GM23338 (cell line): ENCODE measurements around the gene PREB. TPM values are rescaled to one million over a fixed set of nuclear protein-coding genes. Genes with fewer than 3 reads are reported as not detected.

ENCODE experiments used
- ATAC-seq: fragments of 200-7000 bp; cut with Tn5 transposase; 3 replicates; pipeline ENCODE4 v1.9.1; 2020
- DNase-seq: peaks from one replicate; pipeline ENCODE4 v3.0.0-alpha.2; 2015; ENCODE audit warnings: low spot score
- H2AFZ ChIP-seq: fragments of 200-600 bp; sonication (generic); 2 replicates; pipeline ENCODE4 v1.8.0; 2016; ENCODE audit warnings: antibody characterized with exemption, mild to moderate bottlenecking, moderate library complexity
- H3F3A ChIP-seq: fragments of 200-600 bp; sonication (generic); replicated peaks from 2 replicates; pipeline ENCODE4 v1.8.0; 2017; ENCODE audit warnings: antibody characterized with exemption, mixed run types, low read depth
- H3K27ac ChIP-seq: fragments of 200-600 bp; sonication (generic); 2 replicates; pipeline ENCODE4 v1.6.1; 2016; ENCODE audit warnings: low read depth
- H3K27me3 ChIP-seq: fragments of 200-600 bp; sonication (generic); 2 replicates; pipeline ENCODE4 v1.8.0; 2016; ENCODE audit warnings: mild to moderate bottlenecking, mixed run types, moderate library complexity; ENCODE audit not compliant: insufficient read depth
- H3K36me3 ChIP-seq: fragments of 200-600 bp; sonication (generic); 2 replicates; pipeline ENCODE4 v1.8.0; 2016; ENCODE audit warnings: mild to moderate bottlenecking; ENCODE audit not compliant: insufficient read depth
- H3K4me1 ChIP-seq: fragments of 200-600 bp; sonication (generic); 2 replicates; pipeline ENCODE4 v1.8.0; 2016; ENCODE audit warnings: mild to moderate bottlenecking, moderate library complexity; ENCODE audit not compliant: insufficient read depth
- H3K4me2 ChIP-seq: fragments of 200-600 bp; sonication (generic); 2 replicates; pipeline ENCODE4 v1.7.1; 2017; ENCODE audit warnings: mixed run types
- H3K4me3 ChIP-seq: fragments of 200-600 bp; sonication (generic); 2 replicates; pipeline ENCODE4 v1.6.1; 2016; ENCODE audit warnings: mixed run types
- H3K79me2 ChIP-seq: fragments of 200-600 bp; sonication (generic); replicated peaks from 2 replicates; pipeline ENCODE4 v1.8.0; 2017; ENCODE audit warnings: mild to moderate bottlenecking; ENCODE audit not compliant: insufficient read depth
- H3K9me2 ChIP-seq: fragments of 200-600 bp; sonication (generic); 2 replicates; pipeline ENCODE4 v1.8.0; 2017; ENCODE audit not compliant: insufficient read depth
- H4K20me1 ChIP-seq: fragments of 200-600 bp; sonication (generic); replicated peaks from 2 replicates; pipeline ENCODE4 v1.8.0; 2017; ENCODE audit warnings: mild to moderate bottlenecking; ENCODE audit not compliant: insufficient read depth
- H3K27ac Mint-ChIP-seq: 2 replicates; pipeline ENCODE4 v1.8.0; 2020; ENCODE audit warnings: inconsistent platforms, mild to moderate bottlenecking, moderate library complexity, mixed read lengths
- H3K27me3 Mint-ChIP-seq: 3 replicates; pipeline ENCODE4 v1.8.0; 2022; ENCODE audit warnings: low read depth, mild to moderate bottlenecking, moderate library complexity, mixed read lengths, inconsistent platforms; ENCODE audit not compliant: insufficient read depth, poor library complexity
- H3K36me3 Mint-ChIP-seq: 3 replicates; pipeline ENCODE4 v1.8.0; 2021; ENCODE audit warnings: low read depth, mild to moderate bottlenecking, inconsistent platforms, moderate library complexity, mixed read lengths
- H3K4me1 Mint-ChIP-seq: 3 replicates; pipeline ENCODE4 v1.8.0; 2020; ENCODE audit warnings: mild to moderate bottlenecking, inconsistent platforms, mixed read lengths
- H3K4me3 Mint-ChIP-seq: 3 replicates; pipeline ENCODE4 v1.8.0; 2021; ENCODE audit warnings: moderate library complexity, mild to moderate bottlenecking, inconsistent platforms, mixed read lengths
- H3K9me3 Mint-ChIP-seq: 3 replicates; pipeline ENCODE4 v1.8.0; 2020; ENCODE audit warnings: moderate library complexity, mild to moderate bottlenecking, inconsistent platforms, mixed read lengths
- CREB1 ChIP-seq: fragments of 250-450 bp; sonication (Bioruptor Pico); IDR thresholded peaks from 2 replicates; pipeline ENCODE4 v1.5.0; 2020; ENCODE audit warnings: low read depth, mild to moderate bottlenecking, moderate library complexity
- ETS1 ChIP-seq: IDR thresholded peaks from 2 replicates; pipeline ENCODE4 v1.6.1; 2016; ENCODE audit warnings: antibody characterized with exemption
- EZH2 ChIP-seq: fragments of 200-600 bp; sonication (generic); IDR thresholded peaks from one replicate; pipeline ENCODE4 v1.8.0; 2017; ENCODE audit warnings: antibody characterized with exemption, mild to moderate bottlenecking, low read depth; ENCODE audit not compliant: unreplicated experiment
- EZH2phosphoT487 ChIP-seq: fragments of 200-600 bp; sonication (generic); IDR thresholded peaks from one replicate; pipeline ENCODE4 v1.8.1; 2018; ENCODE audit warnings: antibody characterized with exemption; ENCODE audit not compliant: unreplicated experiment
- JUNB ChIP-seq: IDR thresholded peaks from one replicate; pipeline ENCODE4 v1.6.1; 2016; ENCODE audit warnings: antibody characterized with exemption; ENCODE audit not compliant: unreplicated experiment
- NANOG ChIP-seq: IDR thresholded peaks from 2 replicates; pipeline ENCODE4 v1.6.1; 2016; ENCODE audit warnings: antibody characterized with exemption, borderline replicate concordance
- POLR2AphosphoS5 ChIP-seq: IDR thresholded peaks from 2 replicates; pipeline ENCODE4 v1.6.1; 2016; ENCODE audit warnings: antibody characterized with exemption, low read depth
- STAT1 ChIP-seq: IDR thresholded peaks from one replicate; pipeline ENCODE4 v1.6.1; 2016; ENCODE audit warnings: antibody characterized with exemption; ENCODE audit not compliant: unreplicated experiment
- ZNF114 ChIP-seq: fragments of 250-450 bp; sonication (Bioruptor Pico); IDR thresholded peaks from 2 replicates; pipeline ENCODE4 v1.5.0; 2020; ENCODE audit warnings: mild to moderate bottlenecking, moderate library complexity
- ZNF331 ChIP-seq: fragments of 250-450 bp; sonication (Bioruptor Pico); IDR thresholded peaks from 2 replicates; pipeline ENCODE4 v1.5.0; 2020; ENCODE audit warnings: low read depth, mild to moderate bottlenecking, moderate library complexity
- ZNF462 ChIP-seq: fragments of 250-450 bp; sonication (Bioruptor Pico); IDR thresholded peaks from 2 replicates; pipeline ENCODE4 v1.5.0; 2020; ENCODE audit warnings: mild to moderate bottlenecking, moderate library complexity
- polyA plus RNA-seq: library from polyadenylated mRNA; unstranded; fragments of >200 nt; fragmentation: Nextera tagmentation; extraction: Ambion mirVana; gene quantifications from 2 replicates; pipeline ENCODE4 v1.2.1, GENCODE V29; 2016
- total RNA-seq: library from RNA; depleted of rRNA; stranded (reverse); fragments of >200 nt; shearing (Covaris generic); gene quantifications from 2 replicates; pipeline ENCODE4 v1.2.3, GENCODE V29; 2014
- TF ChIP-seq, protein P1 (sequence below): IDR thresholded peaks from one replicate; pipeline ENCODE4 v1.6.1; 2018; ENCODE audit warnings: antibody characterized with exemption; ENCODE audit not compliant: unreplicated experiment
- TF ChIP-seq, protein P2 (sequence below), 2 experiments: fragments of 200-600 bp in 1 of 2; sonication (generic) in 1 of 2; conservative IDR thresholded peaks; 2 replicates each; pipeline versions ENCODE4 v1.5.1 to v1.6.1; 2016 to 2017; ENCODE audit warnings: antibody characterized with exemption in 2 of 2, low read depth in 2 of 2, mild to moderate bottlenecking in 2 of 2, moderate library complexity in 1 of 2

The PREB gene
- total and polyA plus RNA-seq, 2 experiments from 2014 or later, result 41.2 to 79.7 TPM

GRCh38 chr2:27089111-27089954 is 45.1 kb downstream of the PREB start:
- ATAC-seq (no peak), DNase-seq (no peak)
- H3K27ac ChIP-seq, result no peak overlapping the region
- H3K9me2 ChIP-seq, result no peaks in the 10 kb centered on the region
- peaks cover 16% of the 10 kb centered on the region for H3K27me3 ChIP-seq
- no peaks in the 10 kb centered on the region for H3K79me2 ChIP-seq
- Mint-ChIP-seq H3K9me3 (no peaks in the 10 kb centered on the region), H3K4me1 (peaks cover 16% of the 10 kb centered on the region), H3K4me3 (no peak overlapping the region), H3K27ac (no peak overlapping the region), H3K27me3 (peaks cover 21% of the 10 kb centered on the region), H3K36me3 (no peaks in the 10 kb centered on the region)
- no peak overlapping the region for H3K4me2 ChIP-seq
- no peak overlapping the region for H3K4me3 ChIP-seq
- H3K36me3 ChIP-seq, result no peaks in the 10 kb centered on the region
- no peaks in the 10 kb centered on the region; the same call in 1 of the 2 replicates for H4K20me1 ChIP-seq
- peaks cover 8% of the 10 kb centered on the region; the same call in 1 of the 2 replicates for H3F3A ChIP-seq
- no peak overlapping the region for H2AFZ ChIP-seq
- peaks cover 10% of the 10 kb centered on the region for H3K4me1 ChIP-seq
- no peak for TF ChIP-seq ETS1
- TF ChIP-seq ZNF114 (CRISPR knock-in tag), result no peak
- TF ChIP-seq, protein P1, sequence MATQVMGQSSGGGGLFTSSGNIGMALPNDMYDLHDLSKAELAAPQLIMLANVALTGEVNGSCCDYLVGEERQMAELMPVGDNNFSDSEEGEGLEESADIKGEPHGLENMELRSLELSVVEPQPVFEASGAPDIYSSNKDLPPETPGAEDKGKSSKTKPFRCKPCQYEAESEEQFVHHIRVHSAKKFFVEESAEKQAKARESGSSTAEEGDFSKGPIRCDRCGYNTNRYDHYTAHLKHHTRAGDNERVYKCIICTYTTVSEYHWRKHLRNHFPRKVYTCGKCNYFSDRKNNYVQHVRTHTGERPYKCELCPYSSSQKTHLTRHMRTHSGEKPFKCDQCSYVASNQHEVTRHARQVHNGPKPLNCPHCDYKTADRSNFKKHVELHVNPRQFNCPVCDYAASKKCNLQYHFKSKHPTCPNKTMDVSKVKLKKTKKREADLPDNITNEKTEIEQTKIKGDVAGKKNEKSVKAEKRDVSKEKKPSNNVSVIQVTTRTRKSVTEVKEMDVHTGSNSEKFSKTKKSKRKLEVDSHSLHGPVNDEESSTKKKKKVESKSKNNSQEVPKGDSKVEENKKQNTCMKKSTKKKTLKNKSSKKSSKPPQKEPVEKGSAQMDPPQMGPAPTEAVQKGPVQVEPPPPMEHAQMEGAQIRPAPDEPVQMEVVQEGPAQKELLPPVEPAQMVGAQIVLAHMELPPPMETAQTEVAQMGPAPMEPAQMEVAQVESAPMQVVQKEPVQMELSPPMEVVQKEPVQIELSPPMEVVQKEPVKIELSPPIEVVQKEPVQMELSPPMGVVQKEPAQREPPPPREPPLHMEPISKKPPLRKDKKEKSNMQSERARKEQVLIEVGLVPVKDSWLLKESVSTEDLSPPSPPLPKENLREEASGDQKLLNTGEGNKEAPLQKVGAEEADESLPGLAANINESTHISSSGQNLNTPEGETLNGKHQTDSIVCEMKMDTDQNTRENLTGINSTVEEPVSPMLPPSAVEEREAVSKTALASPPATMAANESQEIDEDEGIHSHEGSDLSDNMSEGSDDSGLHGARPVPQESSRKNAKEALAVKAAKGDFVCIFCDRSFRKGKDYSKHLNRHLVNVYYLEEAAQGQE, result no peak
- TF ChIP-seq CREB1, result no peak
- TF ChIP-seq STAT1, result no peak
- TF ChIP-seq NANOG, result no peak
- TF ChIP-seq, protein P2, sequence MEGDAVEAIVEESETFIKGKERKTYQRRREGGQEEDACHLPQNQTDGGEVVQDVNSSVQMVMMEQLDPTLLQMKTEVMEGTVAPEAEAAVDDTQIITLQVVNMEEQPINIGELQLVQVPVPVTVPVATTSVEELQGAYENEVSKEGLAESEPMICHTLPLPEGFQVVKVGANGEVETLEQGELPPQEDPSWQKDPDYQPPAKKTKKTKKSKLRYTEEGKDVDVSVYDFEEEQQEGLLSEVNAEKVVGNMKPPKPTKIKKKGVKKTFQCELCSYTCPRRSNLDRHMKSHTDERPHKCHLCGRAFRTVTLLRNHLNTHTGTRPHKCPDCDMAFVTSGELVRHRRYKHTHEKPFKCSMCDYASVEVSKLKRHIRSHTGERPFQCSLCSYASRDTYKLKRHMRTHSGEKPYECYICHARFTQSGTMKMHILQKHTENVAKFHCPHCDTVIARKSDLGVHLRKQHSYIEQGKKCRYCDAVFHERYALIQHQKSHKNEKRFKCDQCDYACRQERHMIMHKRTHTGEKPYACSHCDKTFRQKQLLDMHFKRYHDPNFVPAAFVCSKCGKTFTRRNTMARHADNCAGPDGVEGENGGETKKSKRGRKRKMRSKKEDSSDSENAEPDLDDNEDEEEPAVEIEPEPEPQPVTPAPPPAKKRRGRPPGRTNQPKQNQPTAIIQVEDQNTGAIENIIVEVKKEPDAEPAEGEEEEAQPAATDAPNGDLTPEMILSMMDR (conservative IDR thresholded peaks at IDR 0.05; ENCODE audit: low read depth in 2 of 2), result no peak
- TF ChIP-seq ZNF331, result no peak
- no peak for TF ChIP-seq EZH2phosphoT487
- no peak for TF ChIP-seq EZH2
- no peak for TF ChIP-seq JUNB
- no peak for TF ChIP-seq POLR2AphosphoS5
- TF ChIP-seq ZNF462 (CRISPR knock-in tag), result no peak
